Activated B cell treated with CpG ODN at 0.5 μM for 24 hours (primary cell): ENCODE results near the gene ANKRD39. TPM values are rescaled to one million over a fixed set of nuclear protein-coding genes. Genes with fewer than 3 reads are reported as not detected.
"Not testable (repeated sequence)": the region's sequence is repeated elsewhere in the genome, so short reads cannot be mapped to it uniquely, and the experiment has no call there.

Experiments used
- ATAC-seq: fragments of 200-7000 bp; cut with Tn5 transposase; one replicate; pipeline ENCODE4 v1.10.0; 2021; ENCODE audit warnings: low read depth, mild to moderate bottlenecking, moderate library complexity
- CTCF ChIA-PET: fragments of 350-600 bp; sonication (Branson Sonifier 250); formaldehyde crosslinking; loops from one replicate; lab custom pipeline; 2021; ENCODE audit warnings: antibody characterized with exemption; lab: Charles Lee
- POLR2A ChIA-PET: fragments of 350-600 bp; sonication (Branson Sonifier 250); formaldehyde crosslinking; loops from one replicate; lab custom pipeline; 2021; ENCODE audit warnings: antibody characterized with exemption; lab: Charles Lee
- DNase-seq: peaks from one replicate; pipeline ENCODE4 v3.0.0; 2022
- H3K27ac Mint-ChIP-seq: one replicate; pipeline ENCODE4 v1.8.0; 2020; ENCODE audit warnings: mixed read lengths
- H3K27me3 Mint-ChIP-seq: one replicate; pipeline ENCODE4 v1.8.0; 2021; ENCODE audit warnings: mixed read lengths
- H3K36me3 Mint-ChIP-seq: one replicate; pipeline ENCODE4 v1.8.0; 2021; ENCODE audit warnings: low read depth, mixed read lengths
- H3K4me1 Mint-ChIP-seq: one replicate; pipeline ENCODE4 v1.8.0; 2021; ENCODE audit warnings: mixed read lengths
- H3K4me3 Mint-ChIP-seq: one replicate; pipeline ENCODE4 v1.8.0; 2020; ENCODE audit warnings: mild to moderate bottlenecking, mixed read lengths
- H3K9me3 Mint-ChIP-seq: one replicate; pipeline ENCODE4 v1.8.0; 2020; ENCODE audit warnings: mixed read lengths
- intact Hi-C: fragments of 100-400 bp; cut with micrococcal nuclease; formaldehyde crosslinking; loops from one replicate; pipeline ENCODE4 v1.15.1; 2024
- total RNA-seq: library from RNA; stranded (reverse); gene quantifications from 2 replicates; pipeline ENCODE4 v1.2.3, GENCODE V29; 2022
- TF ChIP-seq, protein P1 (sequence below): fragments of 200-600 bp; IDR thresholded peaks from one replicate; pipeline ENCODE4 v1.8.0; 2022; ENCODE audit warnings: antibody characterized with exemption, mild to moderate bottlenecking

The ANKRD39 gene
- total RNA-seq, 1 donor from 2014 or later, result 12.7 TPM

- Mint-ChIP-seq H3K27me3 (peaks cover 18% of the 10 kb centered on the region), H3K27ac (no peak overlapping the region), H3K4me1 (peaks cover 19% of the 10 kb centered on the region), H3K36me3 (no peaks in the 10 kb centered on the region), H3K4me3 (no peak overlapping the region), H3K9me3 (no peaks in the 10 kb centered on the region)
- POLR2A ChIA-PET, result interaction anchor here (1.9 kb wide), 1 partner anchor 11 kb away, joined by 7 read pairs; no protein-coding TSS in a partner anchor
- intact Hi-C loops, result no loop called here
- no peak for DNase-seq
- ATAC-seq, result no peak
- TF ChIP-seq, protein P1, sequence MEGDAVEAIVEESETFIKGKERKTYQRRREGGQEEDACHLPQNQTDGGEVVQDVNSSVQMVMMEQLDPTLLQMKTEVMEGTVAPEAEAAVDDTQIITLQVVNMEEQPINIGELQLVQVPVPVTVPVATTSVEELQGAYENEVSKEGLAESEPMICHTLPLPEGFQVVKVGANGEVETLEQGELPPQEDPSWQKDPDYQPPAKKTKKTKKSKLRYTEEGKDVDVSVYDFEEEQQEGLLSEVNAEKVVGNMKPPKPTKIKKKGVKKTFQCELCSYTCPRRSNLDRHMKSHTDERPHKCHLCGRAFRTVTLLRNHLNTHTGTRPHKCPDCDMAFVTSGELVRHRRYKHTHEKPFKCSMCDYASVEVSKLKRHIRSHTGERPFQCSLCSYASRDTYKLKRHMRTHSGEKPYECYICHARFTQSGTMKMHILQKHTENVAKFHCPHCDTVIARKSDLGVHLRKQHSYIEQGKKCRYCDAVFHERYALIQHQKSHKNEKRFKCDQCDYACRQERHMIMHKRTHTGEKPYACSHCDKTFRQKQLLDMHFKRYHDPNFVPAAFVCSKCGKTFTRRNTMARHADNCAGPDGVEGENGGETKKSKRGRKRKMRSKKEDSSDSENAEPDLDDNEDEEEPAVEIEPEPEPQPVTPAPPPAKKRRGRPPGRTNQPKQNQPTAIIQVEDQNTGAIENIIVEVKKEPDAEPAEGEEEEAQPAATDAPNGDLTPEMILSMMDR, result no peak
- CTCF ChIA-PET, result no interaction called here
These were observed 5.9 kb upstream of the ANKRD39 start for GRCh38 chr2:96863575-96864342.

DNA sequence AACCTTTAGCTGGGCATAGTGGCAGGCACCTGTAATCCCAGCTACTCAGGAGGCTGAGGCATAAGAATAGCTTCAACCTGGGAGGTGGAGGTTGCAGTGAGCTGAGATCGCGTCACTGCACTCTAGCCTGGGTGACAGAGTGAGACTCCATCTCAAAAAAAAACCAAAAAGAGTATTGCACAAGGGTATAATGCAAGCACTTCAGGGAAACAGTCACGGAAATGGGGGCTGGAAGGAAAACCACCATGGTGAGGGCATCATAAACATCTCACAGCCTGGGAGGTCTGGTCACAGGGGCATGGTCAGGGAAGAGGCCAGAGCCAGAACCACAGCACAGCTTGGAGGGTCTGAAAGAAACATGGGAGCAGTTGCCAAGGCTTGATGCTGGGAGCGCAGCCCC lies 5.2 kb upstream of the ANKRD39 start:
- ATAC-seq, H3K9me3 Mint-ChIP-seq, H3K27ac Mint-ChIP-seq, H3K4me3 Mint-ChIP-seq, intact Hi-C loops, DNase-seq, CTCF ChIA-PET, H3K36me3 Mint-ChIP-seq: not testable (repeated sequence)
- POLR2A ChIA-PET, result interaction anchor here (1.9 kb wide), 1 partner anchor 11 kb away, joined by 7 read pairs; no protein-coding TSS in a partner anchor
- H3K27me3 Mint-ChIP-seq, result peaks cover 17% of the 10 kb centered on the region
- peaks cover 16% of the 10 kb centered on the region for H3K4me1 Mint-ChIP-seq

DNA sequence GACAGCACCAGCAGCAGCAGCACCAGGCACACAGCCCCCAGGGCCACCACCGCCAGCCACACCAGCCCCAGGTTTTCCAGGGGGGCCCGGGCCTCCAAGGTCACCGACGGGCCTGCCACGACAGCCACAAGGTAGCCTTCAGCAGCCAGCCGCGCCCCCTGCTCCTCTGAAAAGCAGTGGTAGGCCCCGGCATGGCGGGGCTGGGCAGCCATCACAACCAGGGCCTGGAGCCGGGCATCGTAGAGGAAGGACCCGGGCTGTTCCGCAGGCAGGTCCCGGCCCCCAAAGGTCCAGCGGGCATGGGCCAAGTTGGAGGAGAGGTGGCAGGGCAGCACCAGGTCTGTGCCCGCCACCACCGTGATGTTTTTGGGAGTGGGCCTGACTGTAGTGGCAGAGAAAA lies 3.3 kb upstream of the ANKRD39 start:
- CTCF ChIA-PET, result no interaction called here
- H3K4me3 Mint-ChIP-seq, result no peak overlapping the region

GRCh38 chr2:96860065-96861029 lies 2.5 kb upstream of the ANKRD39 start:
- H3K36me3 Mint-ChIP-seq, result no peaks in the 10 kb centered on the region
- no peaks in the 10 kb centered on the region for H3K27me3 Mint-ChIP-seq
- H3K9me3 Mint-ChIP-seq, result no peaks in the 10 kb centered on the region
- ChIA-PET CTCF (no interaction called here), POLR2A (interaction anchor here (0.7 kb wide), 1 partner anchor 233 kb away, joined by 3 read pairs; no protein-coding TSS in a partner anchor)
- H3K27ac Mint-ChIP-seq, result no peak overlapping the region
- H3K4me3 Mint-ChIP-seq, result no peak overlapping the region
- intact Hi-C loops, result no loop called here
- ATAC-seq (no peak), DNase-seq (no peak)
- H3K4me1 Mint-ChIP-seq, result peaks cover 16% of the 10 kb centered on the region
- TF ChIP-seq, protein P1, result no peak

More for the DNA sequence above, 3.3 kb upstream of the ANKRD39 start:
- ATAC-seq (no peak), DNase-seq (no peak)
- TF ChIP-seq, protein P1, result no peak
- Mint-ChIP-seq H3K27me3 (peaks cover 5% of the 10 kb centered on the region), H3K36me3 (no peaks in the 10 kb centered on the region), H3K4me1 (peaks cover 16% of the 10 kb centered on the region), H3K9me3 (no peaks in the 10 kb centered on the region), H3K27ac (no peak overlapping the region)
- POLR2A ChIA-PET, result interaction anchor here (0.7 kb wide), 1 partner anchor 232 kb away, joined by 3 read pairs; no protein-coding TSS in a partner anchor
- intact Hi-C loops, result no loop called here

DNA sequence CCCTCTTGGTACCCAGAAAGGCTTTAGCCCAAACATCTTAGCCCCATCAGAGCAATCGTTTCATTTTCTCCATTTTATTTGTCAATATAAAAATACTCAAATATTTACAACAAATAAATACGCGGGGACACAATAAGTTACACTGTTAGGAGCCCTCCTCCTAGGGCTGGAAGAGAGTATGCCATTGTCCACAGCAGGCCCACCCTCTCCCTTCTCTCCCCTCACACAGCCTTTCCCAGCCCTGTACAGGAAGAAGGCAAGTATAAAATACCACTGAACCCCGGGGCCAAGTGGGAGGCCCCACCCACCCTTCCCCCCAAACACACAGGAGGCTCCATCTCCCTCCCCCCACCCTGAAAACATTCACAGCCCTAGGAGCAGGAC lies 1.9 kb upstream of the ANKRD39 start:
- ATAC-seq, result no peak
- Mint-ChIP-seq H3K4me3 (no peak overlapping the region), H3K36me3 (no peaks in the 10 kb centered on the region), H3K4me1 (peaks cover 16% of the 10 kb centered on the region), H3K27me3 (no peaks in the 10 kb centered on the region), H3K27ac (no peak overlapping the region), H3K9me3 (no peaks in the 10 kb centered on the region)
- ChIA-PET POLR2A (no interaction called here), CTCF (no interaction called here)
- TF ChIP-seq, protein P1, result no peak
- no peak for DNase-seq
- intact Hi-C loops, result loop anchor here (2.0 to 5.0 kb wide), 4 partner anchors 97 to 803 kb away; partner anchors contain the start of genes ACTR1B, ARID5A and CNNM4
